Endothelial cell of umbilical vein (primary cell): ENCODE results near the gene PSME3. TPM values are rescaled to one million over a fixed set of nuclear protein-coding genes. Genes with fewer than 3 reads are reported as not detected.

Source experiments
- BruUV-seq: library from RNA; stranded (reverse); fragments of 400-500 nt; replicated peaks from 2 replicates; lab custom pipeline; 2021; lab: Mats Ljungman, UMichigan
- CTCF ChIA-PET: fragments of 300-600, 350-600 bp; sonication (Branson Sonifier 250); formaldehyde crosslinking; loops from one replicate; lab custom pipeline; 2021; ENCODE audit warnings: antibody characterized with exemption, inconsistent platforms; lab: Charles Lee
- POLR2A ChIA-PET: fragments of 300-600, 350-600 bp; sonication (Branson Sonifier 250); formaldehyde crosslinking; loops from one replicate; lab custom pipeline; 2021; ENCODE audit warnings: antibody characterized with exemption, inconsistent platforms; lab: Charles Lee
- DNase-seq: peaks from one replicate; pipeline ENCODE4 v3.0.0-alpha.2; 2011; ENCODE audit warnings: low read depth, low spot score
- FAIRE-seq: peaks from 2 replicates; lab custom pipeline; 2011; peaks lifted over from hg19 to GRCh38; lab: Jason Lieb, UNC
- H2AFZ ChIP-seq: 2 replicates; pipeline ENCODE4 v1.6.0; 2012; ENCODE audit warnings: low read depth, low read length, control low read depth, inconsistent platforms
- H3K27ac ChIP-seq: 2 replicates; pipeline ENCODE4 v1.5.1; 2011; ENCODE audit warnings: low read depth, mild to moderate bottlenecking, control low read depth, low read length, moderate library complexity; ENCODE audit not compliant: insufficient read depth
- H3K27me3 ChIP-seq, 2 experiments: 2 replicates each; pipeline versions ENCODE4 v1.6.0 to v1.6.1; 2011; ENCODE audit warnings: low read length in 2 of 2, mixed read lengths in 1 of 2; ENCODE audit not compliant: control insufficient read depth in 2 of 2, insufficient read depth in 2 of 2
- H3K36me3 ChIP-seq, 2 experiments: 2 replicates in 1 of 2; 3 replicates in 1 of 2; pipeline ENCODE4 v1.5.1; 2011; ENCODE audit warnings: low read length in 2 of 2, mild to moderate bottlenecking in 1 of 2, moderate library complexity in 1 of 2; ENCODE audit not compliant: control insufficient read depth in 2 of 2, insufficient read depth in 2 of 2; ENCODE audit errors: extremely low read depth in 1 of 2
- H3K4me1 ChIP-seq: 3 replicates; pipeline ENCODE4 v1.5.1; 2011; ENCODE audit warnings: mild to moderate bottlenecking, low read length; ENCODE audit not compliant: control insufficient read depth, insufficient read depth; ENCODE audit errors: extremely low read depth
- H3K4me2 ChIP-seq: 2 replicates; pipeline ENCODE4 v1.6.1; 2011; ENCODE audit warnings: low read length, control low read depth, mixed read lengths; ENCODE audit not compliant: insufficient read depth
- H3K4me3 ChIP-seq, 3 experiments: fragments of 200-600 bp in 1 of 3; sonication (generic), shearing (Covaris generic) in 1 of 3; replicated peaks in 1 of 3; 2 replicates each; pipeline ENCODE4 v1.5.1; 2011 to 2016; ENCODE audit warnings: control low read depth in 3 of 3, low read length in 3 of 3, mild to moderate bottlenecking in 2 of 3, inconsistent platforms in 1 of 3, low read depth in 1 of 3, moderate library complexity in 1 of 3; ENCODE audit not compliant: insufficient read depth in 1 of 3
- H3K79me2 ChIP-seq: 2 replicates; pipeline ENCODE4 v1.6.0; 2012; ENCODE audit warnings: low read length, inconsistent platforms; ENCODE audit not compliant: control insufficient read depth, insufficient read depth
- H3K9ac ChIP-seq: replicated peaks from 2 replicates; pipeline ENCODE3; 2011; ENCODE audit warnings: low read length, control low read depth; ENCODE audit not compliant: insufficient read depth; ENCODE audit errors: extremely low read depth
- H3K9me1 ChIP-seq: replicated peaks from 3 replicates; pipeline ENCODE4 v1.6.0; 2011; ENCODE audit warnings: mild to moderate bottlenecking, low read length; ENCODE audit not compliant: control insufficient read depth, insufficient read depth; ENCODE audit errors: extremely low read depth
- H3K9me3 ChIP-seq: replicated peaks from 2 replicates; pipeline ENCODE4 v1.5.1; 2012; ENCODE audit warnings: low read length, inconsistent platforms; ENCODE audit not compliant: control insufficient read depth, insufficient read depth
- H4K20me1 ChIP-seq: replicated peaks from 2 replicates; pipeline ENCODE3; 2011; ENCODE audit warnings: mild to moderate bottlenecking, low read length; ENCODE audit not compliant: control insufficient read depth, insufficient read depth; ENCODE audit errors: extremely low read depth
- FOS ChIP-seq: IDR thresholded peaks from 2 replicates; pipeline ENCODE4 v1.6.1; 2011; ENCODE audit warnings: mild to moderate bottlenecking, low read length, moderate library complexity, borderline replicate concordance; ENCODE audit not compliant: insufficient read depth
- POLR2A ChIP-seq: IDR thresholded peaks from 2 replicates; pipeline ENCODE4 v1.6.1; 2012; ENCODE audit warnings: low read depth, mild to moderate bottlenecking, control low read depth, low read length
- POLR2AphosphoS5 ChIP-seq: IDR thresholded peaks from 2 replicates; pipeline ENCODE4 v1.6.1; 2012; ENCODE audit warnings: low read depth, mild to moderate bottlenecking, control low read depth, low read length, moderate library complexity; ENCODE audit not compliant: insufficient read depth
- dilution Hi-C: fragments of 300-500 bp; cut with MboI; formaldehyde crosslinking; loops from one replicate; pipeline ENCODE4 v1.15.0; 2019; ENCODE audit warnings: low sequenced_read_pairs; ENCODE audit not compliant: extremely low pct_ligation_motif_present
- intact Hi-C: fragments of 100-400 bp; cut with micrococcal nuclease; formaldehyde crosslinking; loops from one replicate; pipeline ENCODE4 v1.10.0; 2022
- polyA plus RNA-seq, 4 experiments: library from polyadenylated mRNA; depleted of rRNA in 3 of 4; stranded (reverse) in 3 of 4; unstranded in 1 of 4; fragments of >200 nt; gene quantifications; 2 replicates each; pipeline versions ENCODE4 v1.2.1 to v1.2.3, GENCODE V29; 2011 to 2012; ENCODE audit warnings: missing spikeins in 1 of 4
- total RNA-seq: library from RNA; stranded (reverse); gene quantifications from 2 replicates; pipeline ENCODE4 v1.2.3, GENCODE V29; 2021

PSME3 gene
- total and polyA plus RNA-seq, 2 donors (not counting 3 experiments of a cell fraction or from before 2014, with no cell fraction given): 98.4 to 126 TPM

DNA sequence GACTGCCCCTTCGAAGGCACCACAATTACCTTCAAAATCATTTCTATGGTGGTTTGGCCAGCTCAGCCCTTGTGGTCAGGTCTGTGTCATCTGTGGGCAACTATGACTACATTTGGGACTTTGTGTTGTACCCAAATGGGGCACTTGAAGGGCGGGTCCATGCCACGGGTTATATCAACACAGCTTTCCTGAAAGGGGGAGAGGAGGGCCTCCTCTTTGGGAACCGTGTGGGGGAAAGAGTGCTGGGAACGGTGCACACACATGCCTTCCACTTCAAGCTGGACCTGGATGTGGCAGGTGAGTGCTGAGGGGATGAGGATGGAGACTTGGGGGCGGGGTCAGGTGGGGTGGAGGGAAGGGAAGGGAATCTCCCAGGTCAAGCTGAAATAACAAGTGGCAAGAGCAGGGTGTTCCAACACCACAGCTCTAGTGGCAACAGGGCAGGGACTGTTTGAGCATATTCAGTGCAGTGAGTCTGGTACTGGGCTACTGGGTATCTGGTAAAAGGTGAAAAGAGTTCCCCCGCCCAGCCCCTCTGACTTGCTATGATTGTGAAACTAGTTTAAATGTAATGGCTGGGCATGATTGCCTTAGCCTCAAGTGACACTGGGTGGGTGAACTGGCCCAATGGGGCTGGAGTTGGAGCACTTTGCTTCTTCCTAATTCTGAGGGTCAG, 12.9 kb downstream of the PSME3 start:
- POLR2A ChIA-PET: interaction anchor here (0.6 kb wide), 1 partner anchor 83 kb away, joined by 3 read pairs; no protein-coding TSS in a partner anchor
- BruUV-seq: no TSS peak
- intact Hi-C loops: no loop called here

GRCh38 chr17:42846594-42847280, 13.5 kb downstream of the PSME3 start:
- peaks cover 14 to 30% of the 10 kb centered on the region in 2 experiments for H3K36me3 ChIP-seq
- no peak overlapping the region for H2AFZ ChIP-seq
- H4K20me1 ChIP-seq: peaks cover 2% of the 10 kb centered on the region
- ChIA-PET CTCF (interaction anchor here (1.0 to 8.9 kb wide), 3 partner anchors 82 to 151 kb away, joined by 3 to 132 read pairs (median 122); partner anchors contain the start of gene RPL27), POLR2A (no interaction called here)
- TF ChIP-seq POLR2A (peak; percentile 28), FOS (no peak)
- dilution Hi-C loops: no loop called here
- no peaks in the 10 kb centered on the region for H3K4me1 ChIP-seq
- H3K9me3 ChIP-seq: no peaks in the 10 kb centered on the region
- no peak overlapping the region for H3K9ac ChIP-seq
- intact Hi-C loops: no loop called here
- H3K79me2 ChIP-seq: no peaks in the 10 kb centered on the region
- no peak overlapping the region for H3K4me3 ChIP-seq
- FAIRE-seq (no peak), DNase-seq (no peak)
- H3K9me1 ChIP-seq: no peaks in the 10 kb centered on the region
- BruUV-seq: no TSS peak
- H3K27ac ChIP-seq: no peak overlapping the region
- no peak overlapping the region for H3K4me2 ChIP-seq
- peaks cover 0 to 3% of the 10 kb centered on the region in 2 experiments for H3K27me3 ChIP-seq

More for the DNA sequence above, 12.9 kb downstream of the PSME3 start:
- peaks cover 15 to 34% of the 10 kb centered on the region in 2 experiments for H3K36me3 ChIP-seq
- no peaks in the 10 kb centered on the region for H3K9me3 ChIP-seq
- TF ChIP-seq POLR2A (peak; percentile 8), POLR2AphosphoS5 (no peak)
- no peaks in the 10 kb centered on the region for H3K4me1 ChIP-seq
- H3K4me3 ChIP-seq: no peak overlapping the region
- H3K27me3 ChIP-seq: peaks cover 0 to 3% of the 10 kb centered on the region in 2 experiments
- no peak for DNase-seq
- no peaks in the 10 kb centered on the region for H3K9me1 ChIP-seq
- dilution Hi-C loops: no loop called here
- no peak overlapping the region for H3K4me2 ChIP-seq
- H3K27ac ChIP-seq: no peak overlapping the region
- no peak overlapping the region for H3K9ac ChIP-seq
- FAIRE-seq: no peak
- peaks cover 2% of the 10 kb centered on the region for H4K20me1 ChIP-seq
- no peak overlapping the region for H2AFZ ChIP-seq
- no peaks in the 10 kb centered on the region for H3K79me2 ChIP-seq
- CTCF ChIA-PET: interaction anchor here (0.6 to 8.9 kb wide), 5 partner anchors 9 to 267 kb away, joined by 3 to 132 read pairs (median 4); partner anchors contain the start of gene RPL27
